Tibial nerve (tissue), 3 donors: Measurements from ENCODE around the gene KIF18A.

Experiments
- CTCF ChIP-seq, 5 experiments: fragments of 200-600 bp in 3 of 5; fragments of 450-650 bp in 2 of 5; sonication (generic) in 3 of 5; IDR thresholded peaks; one replicate each; pipeline ENCODE4 v1.5.1; 2016 to 2019; ENCODE audit warnings: antibody characterized with exemption in 5 of 5, mild to moderate bottlenecking in 3 of 5, moderate library complexity in 2 of 5
- POLR2A ChIP-seq, 2 donors: fragments of 450-650 bp; IDR thresholded peaks; one replicate each; pipeline ENCODE4 v1.6.1; 2017; ENCODE audit warnings: antibody characterized with exemption in 2 of 2, mild to moderate bottlenecking in 2 of 2, moderate library complexity in 2 of 2

GRCh38 chr11:27991736-27992135, 116.2 kb downstream of the KIF18A start:
- TF ChIP-seq CTCF (IDR thresholded peaks at IDR 0.05) (no peak), POLR2A (IDR thresholded peaks at IDR 0.05) (no peak)
